OCI-LY3 (cell line): ENCODE data around the gene PAXIP1.

ENCODE experiments used
- EZH2phosphoT487 ChIP-seq: fragments of 200-600 bp; shearing (Covaris generic); IDR thresholded peaks from 2 replicates; pipeline ENCODE4 v1.6.1; 2018; ENCODE audit warnings: antibody characterized with exemption, mixed run types, low read depth
- TF ChIP-seq, protein P1 (sequence below): fragments of 200-600, 300-600 bp; sonication (generic); IDR thresholded peaks from 2 replicates; pipeline ENCODE4 v1.5.1; 2014; ENCODE audit warnings: antibody characterized with exemption, low read length, low read depth

DNA sequence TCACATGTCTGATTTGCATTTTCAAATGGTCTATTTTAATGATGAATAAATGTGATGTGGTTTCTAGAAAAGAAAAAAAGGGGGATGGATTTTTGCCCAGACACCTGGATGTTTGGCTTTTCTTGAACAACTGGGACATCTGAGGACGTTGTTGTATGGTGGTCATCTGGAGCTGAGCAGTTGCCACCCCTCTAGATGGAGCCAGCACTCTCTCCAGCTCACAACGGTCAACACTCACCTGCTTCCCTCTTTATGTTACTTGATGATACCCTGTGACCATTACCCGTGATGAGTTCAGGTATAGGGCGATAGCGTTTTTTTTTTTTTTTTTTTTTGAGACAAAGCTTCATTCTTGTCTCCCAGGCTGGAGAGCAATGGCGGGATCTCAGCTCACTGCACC lies 30.1 kb upstream of the PAXIP1 start:
- TF ChIP-seq, protein P1, sequence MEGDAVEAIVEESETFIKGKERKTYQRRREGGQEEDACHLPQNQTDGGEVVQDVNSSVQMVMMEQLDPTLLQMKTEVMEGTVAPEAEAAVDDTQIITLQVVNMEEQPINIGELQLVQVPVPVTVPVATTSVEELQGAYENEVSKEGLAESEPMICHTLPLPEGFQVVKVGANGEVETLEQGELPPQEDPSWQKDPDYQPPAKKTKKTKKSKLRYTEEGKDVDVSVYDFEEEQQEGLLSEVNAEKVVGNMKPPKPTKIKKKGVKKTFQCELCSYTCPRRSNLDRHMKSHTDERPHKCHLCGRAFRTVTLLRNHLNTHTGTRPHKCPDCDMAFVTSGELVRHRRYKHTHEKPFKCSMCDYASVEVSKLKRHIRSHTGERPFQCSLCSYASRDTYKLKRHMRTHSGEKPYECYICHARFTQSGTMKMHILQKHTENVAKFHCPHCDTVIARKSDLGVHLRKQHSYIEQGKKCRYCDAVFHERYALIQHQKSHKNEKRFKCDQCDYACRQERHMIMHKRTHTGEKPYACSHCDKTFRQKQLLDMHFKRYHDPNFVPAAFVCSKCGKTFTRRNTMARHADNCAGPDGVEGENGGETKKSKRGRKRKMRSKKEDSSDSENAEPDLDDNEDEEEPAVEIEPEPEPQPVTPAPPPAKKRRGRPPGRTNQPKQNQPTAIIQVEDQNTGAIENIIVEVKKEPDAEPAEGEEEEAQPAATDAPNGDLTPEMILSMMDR: peak; percentile 34
- no peak for TF ChIP-seq EZH2phosphoT487
